ENCODE results near the gene INCENP.

INCENP gene

GRCh38 chr11:62124186-62125113 is 639 bp downstream of the INCENP start:
- no peak for DNase-seq (ENCODE audit: low read depth)

- no peak for DNase-seq (ENCODE audit: low read depth)
These were observed 1.5 kb downstream of the INCENP start for GRCh38 chr11:62125316-62125715.

DNA sequence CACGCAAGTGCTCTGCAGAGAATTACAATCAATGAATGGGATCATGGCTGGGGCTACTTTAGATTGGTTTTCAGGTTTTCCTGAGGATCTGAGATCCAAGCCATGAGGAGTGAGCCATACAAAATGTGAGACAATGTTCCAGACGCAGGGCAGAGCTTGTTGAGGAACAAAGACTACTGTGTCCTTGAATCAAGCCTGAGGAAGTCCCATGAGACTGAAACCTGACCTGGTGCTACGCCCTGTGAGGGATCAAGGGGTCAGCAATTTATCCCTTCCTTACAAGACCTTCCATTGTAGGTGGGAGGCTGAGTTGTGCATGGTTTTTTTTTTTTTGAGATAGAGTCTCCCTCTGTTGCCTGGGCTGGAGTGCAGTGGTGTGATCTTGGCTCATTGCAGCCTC is 2.1 kb downstream of the INCENP start:
- no peak for DNase-seq (ENCODE audit: low read depth)

- DNase-seq (ENCODE audit: low read depth), result no peak
These were observed 3.6 kb downstream of the INCENP start for GRCh38 chr11:62127426-62127825.

DNA sequence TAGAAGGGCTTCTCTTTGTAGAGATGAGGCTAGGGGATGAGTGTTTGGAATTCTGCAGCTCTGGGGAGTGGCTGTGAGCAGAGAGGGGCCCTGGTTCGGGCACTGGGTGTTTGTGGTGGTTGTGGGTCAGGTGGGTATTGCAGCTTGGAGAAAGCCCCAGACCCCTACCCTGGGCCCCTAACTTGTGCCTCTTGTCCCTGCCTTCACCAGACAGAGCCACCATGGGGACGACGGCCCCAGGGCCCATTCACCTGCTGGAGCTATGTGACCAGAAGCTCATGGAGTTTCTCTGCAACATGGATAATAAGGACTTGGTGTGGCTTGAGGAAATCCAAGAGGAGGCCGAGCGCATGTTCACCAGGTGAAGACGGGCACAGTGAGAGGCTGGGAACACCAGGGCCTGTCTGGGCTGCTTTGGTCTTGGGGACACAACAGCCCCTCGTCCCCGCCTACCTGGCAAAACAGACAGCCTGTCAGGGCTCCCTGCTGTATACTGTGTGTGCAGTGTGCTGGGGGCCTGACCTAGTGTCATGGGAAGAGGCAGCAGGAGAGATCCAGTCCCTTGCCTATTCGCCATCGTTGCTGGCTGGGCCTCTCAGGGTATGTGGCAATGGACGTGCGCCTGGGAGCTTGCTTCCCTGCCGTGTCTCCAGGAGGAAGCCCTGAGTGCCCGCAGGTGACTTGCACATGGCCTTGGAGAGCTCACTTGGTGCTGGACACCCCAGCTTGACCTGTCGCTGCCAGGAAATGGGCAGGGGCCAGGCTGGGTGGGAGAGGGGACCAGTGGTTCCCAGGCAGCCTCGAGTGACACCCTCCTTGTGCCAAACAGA is 4.3 kb downstream of the INCENP start:
- no peak for DNase-seq (ENCODE audit: low read depth)

DNA sequence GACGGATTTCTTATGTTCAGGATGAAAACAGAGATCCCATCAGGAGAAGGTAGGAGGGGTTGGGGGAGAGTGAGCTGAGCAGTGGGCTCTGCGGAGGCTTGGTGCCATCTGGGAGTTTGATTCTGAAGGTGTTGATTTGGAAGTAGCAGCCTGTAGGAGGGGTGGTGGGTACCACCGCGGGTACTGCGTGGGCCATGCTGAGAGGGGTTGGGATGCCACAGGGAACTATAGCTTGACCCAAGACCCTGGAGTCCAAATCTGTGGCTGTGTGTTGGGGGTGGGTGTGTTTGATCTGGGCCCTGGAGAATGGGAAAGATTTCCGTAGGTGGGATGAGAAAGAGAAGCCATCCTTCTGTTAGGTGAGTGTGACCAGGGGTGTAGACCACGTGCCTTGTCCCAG is 5.0 kb downstream of the INCENP start:
- no peak for DNase-seq (ENCODE audit: low read depth)

- DNase-seq (ENCODE audit: low read depth), result no peak
These were observed 5.9 kb downstream of the INCENP start for GRCh38 chr11:62129590-62130282.

- DNase-seq (ENCODE audit: low read depth), result no peak
These were observed 6.7 kb downstream of the INCENP start for GRCh38 chr11:62130283-62131169.

DNA sequence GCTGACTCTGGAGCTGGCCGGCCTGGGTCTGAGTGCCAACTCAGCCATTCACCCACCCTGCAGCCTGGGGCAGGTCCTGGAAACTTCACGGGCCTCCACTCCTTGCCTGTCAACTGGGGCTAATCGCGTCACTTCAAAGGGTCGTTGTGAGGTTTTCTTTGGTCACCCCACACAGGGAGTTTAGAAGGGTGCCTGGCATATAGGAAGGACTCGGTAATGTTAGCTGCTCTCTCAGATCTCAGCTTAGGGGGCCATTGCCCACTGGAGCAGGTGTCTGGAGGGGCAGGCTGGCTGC is 7.3 kb downstream of the INCENP start:
- no peak for DNase-seq (ENCODE audit: low read depth)

DNA sequence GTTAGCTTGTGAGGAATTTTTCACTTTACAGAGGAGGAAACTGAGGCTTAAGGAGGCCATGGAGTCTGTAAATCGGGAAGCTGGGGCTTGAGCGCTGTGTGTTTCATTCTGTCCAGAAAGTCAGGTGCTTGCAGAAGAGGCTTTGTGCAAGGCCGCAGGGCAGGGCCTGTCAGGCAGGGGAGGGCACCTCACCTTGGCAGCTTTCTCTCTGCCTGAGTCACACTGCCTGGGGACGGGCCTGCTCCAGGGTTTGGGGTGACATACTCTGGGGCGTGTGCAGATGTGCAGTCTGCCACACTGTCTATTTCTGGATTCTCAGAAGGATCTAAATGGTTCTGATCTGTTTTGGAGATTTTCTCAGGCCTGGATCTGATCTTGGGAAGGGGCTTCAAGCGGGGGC is 8.4 kb downstream of the INCENP start:
- DNase-seq (ENCODE audit: low read depth), result no peak

- DNase-seq (ENCODE audit: low read depth), result no peak
These were observed 9.0 kb downstream of the INCENP start for GRCh38 chr11:62132689-62133293.

DNA sequence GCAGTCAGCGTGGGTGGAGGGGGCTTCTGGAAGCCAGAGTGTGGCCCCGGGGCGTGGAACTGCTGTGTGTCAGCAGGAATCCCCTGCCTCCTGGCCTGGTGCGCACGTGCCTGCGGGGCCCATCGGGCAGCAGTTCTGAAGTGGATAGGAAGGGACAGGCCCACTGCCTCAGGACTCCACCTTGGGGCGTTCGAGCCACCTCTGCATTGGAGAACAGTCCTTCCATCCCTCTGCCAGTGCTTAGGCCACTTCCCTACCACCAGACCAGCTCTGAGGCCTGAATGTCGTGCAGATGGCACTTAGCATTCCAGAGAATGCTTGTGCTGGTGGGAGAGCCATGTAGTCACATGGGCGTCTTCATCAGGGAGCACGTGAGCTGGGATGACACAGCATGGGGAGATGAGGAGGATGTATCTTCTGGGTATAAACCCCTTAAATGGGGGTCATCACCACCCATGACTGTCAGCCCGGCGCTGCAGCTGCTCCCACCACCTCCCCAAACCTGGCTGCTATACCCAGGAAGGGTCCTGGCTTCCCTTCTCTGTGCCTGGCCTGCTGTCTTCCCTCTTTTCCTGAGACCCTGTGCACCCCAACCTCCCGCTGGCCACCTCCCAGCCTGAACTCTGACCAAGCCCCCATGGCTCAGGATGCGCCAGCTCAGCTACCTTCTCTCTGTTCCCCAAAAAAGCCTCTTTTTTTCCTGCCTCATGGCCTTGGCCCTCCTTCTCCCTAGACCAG is 9.7 kb downstream of the INCENP start:
- no peak for DNase-seq (ENCODE audit: low read depth)

DNA sequence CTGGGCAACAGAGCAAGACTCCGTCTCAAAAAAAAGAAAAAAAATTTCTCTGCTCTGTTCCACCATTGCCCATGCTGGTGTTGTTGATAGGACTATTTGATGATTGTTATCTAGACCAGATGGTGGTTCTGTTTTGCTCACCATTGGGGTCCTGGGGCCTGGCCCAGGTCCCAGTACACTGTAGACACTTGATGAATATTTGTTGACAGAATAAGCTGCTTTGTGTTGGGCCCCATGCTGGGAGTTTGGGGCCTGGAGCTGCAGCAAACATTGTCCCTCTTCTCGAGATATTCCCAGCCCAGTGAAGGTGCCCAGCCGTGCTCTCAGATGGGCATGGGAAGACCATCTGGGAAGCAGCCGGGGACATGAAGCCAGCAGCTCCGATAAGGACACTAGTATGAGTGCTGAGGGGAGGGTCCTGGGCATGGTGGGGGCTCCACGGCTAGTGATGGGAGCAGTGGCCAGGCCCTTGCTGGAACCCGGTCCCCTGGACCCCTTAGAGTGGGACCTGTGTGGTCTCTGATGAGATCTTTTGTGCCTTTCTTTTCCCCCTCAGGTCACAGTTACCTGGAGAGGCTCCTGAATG is 13.6 kb downstream of the INCENP start:
- DNase-seq (ENCODE audit: low read depth), result no peak

DNA sequence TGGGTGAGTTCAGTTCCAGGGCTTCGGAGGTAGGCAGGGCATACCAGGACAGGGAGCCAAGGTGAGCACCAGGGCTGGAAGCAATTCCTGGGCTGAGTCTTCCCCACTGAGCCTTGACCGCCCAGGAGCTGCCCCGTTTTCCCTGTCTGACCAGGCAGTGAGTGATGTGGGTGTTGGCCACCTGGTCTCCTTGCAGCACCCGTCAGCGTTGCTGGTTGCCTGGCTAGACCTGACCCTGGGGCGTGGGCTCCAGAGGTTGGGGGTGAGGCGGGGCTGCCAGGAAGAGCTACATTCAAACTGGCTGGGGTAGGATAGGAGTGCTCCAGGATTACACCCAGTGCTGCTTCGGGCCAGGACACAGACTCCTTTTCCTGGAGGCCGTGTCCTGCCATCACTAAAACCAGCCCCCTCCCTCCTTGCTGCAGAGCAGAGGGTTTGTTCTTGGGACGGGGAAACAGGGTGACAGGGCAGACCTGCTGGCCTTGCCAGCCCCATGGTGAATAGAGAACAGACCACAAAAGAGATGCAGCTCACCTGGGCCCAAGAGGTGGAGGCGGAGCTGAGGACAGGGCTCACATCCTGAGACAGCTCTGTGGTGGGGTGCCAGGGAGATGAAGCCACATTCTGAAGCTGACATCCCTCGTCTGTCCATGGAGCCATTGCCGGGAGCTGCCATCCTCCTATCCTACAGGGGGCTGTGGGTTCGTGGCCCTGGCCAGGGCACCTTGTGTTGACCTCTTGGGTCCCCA is 14.2 kb downstream of the INCENP start:
- no peak for DNase-seq (ENCODE audit: low read depth)

GRCh38 chr11:62138630-62139425 is 15.0 kb downstream of the INCENP start:
- no peak for DNase-seq (ENCODE audit: low read depth)

- no peak for DNase-seq (ENCODE audit: low read depth)
These were observed 15.9 kb downstream of the INCENP start for GRCh38 chr11:62139526-62140303.

DNA sequence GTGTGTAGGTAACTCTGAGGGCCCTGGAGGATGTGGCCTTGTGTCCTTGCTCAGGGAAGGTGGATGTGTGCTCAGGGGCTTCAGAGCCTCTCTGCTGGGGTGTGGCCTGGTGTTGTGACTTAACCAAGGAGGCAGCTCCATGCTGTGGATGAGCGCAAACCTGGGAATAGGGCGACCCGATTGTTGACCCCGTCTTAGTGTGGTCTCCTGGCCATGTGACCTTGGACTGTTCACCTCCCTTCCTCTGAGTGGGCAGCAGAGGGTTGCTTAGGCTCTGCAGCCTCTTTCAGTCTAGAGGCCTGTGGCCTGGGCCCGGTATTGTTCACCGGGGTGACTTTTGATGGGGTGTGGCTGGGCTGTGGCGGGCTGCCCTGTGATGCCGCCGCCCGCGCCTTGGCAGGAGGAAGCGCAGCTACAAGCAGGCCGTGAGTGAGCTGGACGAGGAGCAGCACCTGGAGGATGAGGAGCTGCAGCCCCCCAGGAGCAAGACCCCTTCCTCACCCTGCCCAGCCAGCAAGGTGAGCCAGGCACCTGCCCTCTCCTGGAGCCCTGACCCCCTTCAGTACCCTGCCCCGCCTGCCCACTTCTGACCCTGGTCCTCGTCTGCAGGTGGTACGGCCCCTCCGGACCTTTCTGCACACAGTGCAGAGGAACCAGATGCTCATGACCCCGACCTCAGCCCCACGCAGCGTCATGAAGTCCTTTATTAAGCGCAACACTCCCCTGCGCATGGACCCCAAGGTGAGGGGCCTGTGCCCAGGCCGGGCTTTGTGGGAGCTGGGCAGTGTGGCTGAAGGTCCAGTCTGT is 16.7 kb downstream of the INCENP start:
- DNase-seq (ENCODE audit: low read depth), result no peak

Data from T follicular helper cell (primary cell).